SK-N-SH (cell line): Measurements from ENCODE around the gene STYXL1. TPM values are rescaled to one million over a fixed set of nuclear protein-coding genes. Genes with fewer than 3 reads are reported as not detected.

Source experiments
- CTCF ChIA-PET: fragments of 300-600, 350-600 bp; formaldehyde crosslinking; extraction: SDS; loops from one replicate; lab custom pipeline; 2021; lab: Yijun Ruan, JAX
- POLR2A ChIA-PET: fragments of 350-600 bp; sonication (Branson Sonifier 250); formaldehyde crosslinking; extraction: SDS; loops from one replicate; lab custom pipeline; 2020; ENCODE audit warnings: antibody characterized with exemption, inconsistent platforms; lab: Yijun Ruan, JAX
- DNase-seq: peaks from one replicate; pipeline ENCODE4 v3.0.0; 2012
- H2AFZ ChIP-seq: fragments of 200-600 bp; sonication (generic); 2 replicates; pipeline ENCODE4 v1.8.1; 2016; ENCODE audit warnings: antibody characterized with exemption, mild to moderate bottlenecking, low read depth
- H3F3A ChIP-seq: fragments of 200-600 bp; sonication (generic); replicated peaks from 2 replicates; pipeline ENCODE3; 2016; ENCODE audit warnings: antibody characterized with exemption, mild to moderate bottlenecking; ENCODE audit not compliant: insufficient read depth
- H3K27ac ChIP-seq, 2 experiments: fragments of 200-500 bp in 1 of 2; fragments of 200-600 bp in 1 of 2; sonication (Bioruptor generic) in 1 of 2; sonication (generic), shearing (Covaris generic) in 1 of 2; 2 replicates each; pipeline versions ENCODE4 v1.5.1 to v1.6.1; 2014 to 2016; ENCODE audit warnings: low read depth in 2 of 2, inconsistent platforms in 1 of 2, low read length in 1 of 2, mild to moderate bottlenecking in 1 of 2, mixed read lengths in 1 of 2
- H3K27me3 ChIP-seq: fragments of 200-600 bp; sonication (generic), shearing (Covaris generic); 2 replicates; pipeline ENCODE4 v1.6.1; 2016; ENCODE audit warnings: mixed run types; ENCODE audit not compliant: insufficient read depth
- H3K36me3 ChIP-seq, 2 experiments: fragments of 200-500 bp in 1 of 2; fragments of 200-600 bp in 1 of 2; sonication (Bioruptor generic) in 1 of 2; sonication (generic) in 1 of 2; replicated peaks in 1 of 2; 2 replicates each; pipeline versions ENCODE3 to v1.5.1; 2014 to 2016; ENCODE audit warnings: low read length in 1 of 2, mild to moderate bottlenecking in 1 of 2; ENCODE audit not compliant: insufficient read depth in 2 of 2, control insufficient read depth in 1 of 2
- H3K4me1 ChIP-seq, 2 experiments: fragments of 200-500 bp in 1 of 2; fragments of 200-600 bp in 1 of 2; sonication (Bioruptor generic) in 1 of 2; sonication (generic), shearing (Covaris generic) in 1 of 2; 2 replicates each; pipeline versions ENCODE4 v1.5.1 to v1.6.1; 2014 to 2016; ENCODE audit warnings: low read depth in 1 of 2, low read length in 1 of 2, mixed run types in 1 of 2; ENCODE audit not compliant: insufficient read depth in 2 of 2, control insufficient read depth in 1 of 2
- H3K4me2 ChIP-seq: fragments of 200-600 bp; sonication (generic), shearing (Covaris generic); 2 replicates; pipeline ENCODE4 v1.6.1; 2017; ENCODE audit warnings: mixed run types
- H3K4me3 ChIP-seq, 2 experiments: fragments of 200-500 bp in 1 of 2; fragments of 200-600 bp in 1 of 2; sonication (Bioruptor generic) in 1 of 2; sonication (generic), shearing (Covaris generic) in 1 of 2; 2 replicates each; pipeline versions ENCODE4 v1.5.1 to v1.8.1; 2014 to 2016; ENCODE audit warnings: low read depth in 2 of 2, inconsistent platforms in 1 of 2, low read length in 1 of 2, mild to moderate bottlenecking in 1 of 2, mixed read lengths in 1 of 2, moderate library complexity in 1 of 2
- H3K79me2 ChIP-seq: fragments of 200-600 bp; sonication (generic); 2 replicates; pipeline ENCODE4 v1.8.1; 2017; ENCODE audit warnings: mild to moderate bottlenecking; ENCODE audit not compliant: insufficient read depth
- H3K9ac ChIP-seq: fragments of 200-600 bp; sonication (generic); 2 replicates; pipeline ENCODE4 v1.6.1; 2017; ENCODE audit warnings: mixed run types
- H3K9me2 ChIP-seq: fragments of 200-600 bp; sonication (generic); 2 replicates; pipeline ENCODE4 v1.6.1; 2017; ENCODE audit warnings: mixed run types
- H3K9me3 ChIP-seq: fragments of 200-600 bp; sonication (generic); 2 replicates; pipeline ENCODE4 v1.6.1; 2017; ENCODE audit warnings: mixed run types, mild to moderate bottlenecking, moderate library complexity
- H4K20me1 ChIP-seq: fragments of 200-600 bp; sonication (generic); 2 replicates; pipeline ENCODE4 v1.6.1; 2017; ENCODE audit warnings: mild to moderate bottlenecking, mixed run types; ENCODE audit not compliant: insufficient read depth
- CHD2 ChIP-seq: fragments of 150-350 bp; IDR thresholded peaks from 2 replicates; pipeline ENCODE4 v1.6.1; 2018; ENCODE audit warnings: low read length; ENCODE audit not compliant: partially characterized antibody
- CTCF ChIP-seq: fragments of 200-600 bp; sonication (generic); IDR thresholded peaks from 2 replicates; pipeline ENCODE4 v1.6.1; 2017; ENCODE audit warnings: antibody characterized with exemption, mild to moderate bottlenecking, moderate library complexity
- ELF1 ChIP-seq: IDR thresholded peaks from 2 replicates; pipeline ENCODE4 v1.4.0; 2012
- EZH2phosphoT487 ChIP-seq: fragments of 200-600 bp; sonication (generic); IDR thresholded peaks from 2 replicates; pipeline ENCODE4 v1.6.1; 2017; ENCODE audit warnings: low read depth, mixed run types, mild to moderate bottlenecking, antibody characterized with exemption, moderate library complexity, borderline replicate concordance
- FOSL2 ChIP-seq: IDR thresholded peaks from 2 replicates; pipeline ENCODE4 v1.4.0; 2012; ENCODE audit warnings: low read depth, mild to moderate bottlenecking, moderate library complexity, borderline replicate concordance
- FOXJ3 ChIP-seq: sonication (generic); formaldehyde crosslinking; IDR thresholded peaks from 2 replicates; pipeline ENCODE4 v1.5.1; 2020; ENCODE audit warnings: mild to moderate bottlenecking, missing genetic modification reagents
- FOXM1 ChIP-seq: IDR thresholded peaks from 2 replicates; pipeline ENCODE4 v1.4.0; 2012; ENCODE audit warnings: low read depth, mild to moderate bottlenecking
- JUND ChIP-seq: IDR thresholded peaks from 2 replicates; pipeline ENCODE4 v1.4.0; 2012
- MXI1 ChIP-seq: IDR thresholded peaks from 2 replicates; pipeline ENCODE4 v1.6.1; 2012; ENCODE audit warnings: mild to moderate bottlenecking, low read depth, low read length, improper control_type of control experiment
- NFIC ChIP-seq: IDR thresholded peaks from 2 replicates; pipeline ENCODE4 v1.4.0; 2012; ENCODE audit warnings: borderline replicate concordance
- NRF1 ChIP-seq: IDR thresholded peaks from 2 replicates; pipeline ENCODE4 v1.6.1; 2012; ENCODE audit warnings: low read depth, mild to moderate bottlenecking, low read length
- RAD21 ChIP-seq: IDR thresholded peaks from 2 replicates; pipeline ENCODE4 v1.6.1; 2012; ENCODE audit warnings: mild to moderate bottlenecking, low read length
- RFX5 ChIP-seq: IDR thresholded peaks from 2 replicates; pipeline ENCODE4 v1.6.1; 2012; ENCODE audit warnings: mild to moderate bottlenecking, improper control_type of control experiment, low read length
- RXRA ChIP-seq: IDR thresholded peaks from 2 replicates; pipeline ENCODE4 v1.4.0; 2012; ENCODE audit warnings: low read depth, mild to moderate bottlenecking, borderline replicate concordance
- SMC3 ChIP-seq: IDR thresholded peaks from 2 replicates; pipeline ENCODE4 v1.6.1; 2012; ENCODE audit warnings: low read depth, low read length, improper control_type of control experiment
- TAF1 ChIP-seq: IDR thresholded peaks from 2 replicates; pipeline ENCODE4 v1.6.1; 2012; ENCODE audit warnings: low read depth, mild to moderate bottlenecking, low read length, moderate library complexity, borderline replicate concordance
- TCF12 ChIP-seq: IDR thresholded peaks from 2 replicates; pipeline ENCODE4 v1.4.0; 2012
- TEAD4 ChIP-seq: IDR thresholded peaks from 2 replicates; pipeline ENCODE4 v1.4.0; 2012; ENCODE audit warnings: mild to moderate bottlenecking, borderline replicate concordance; ENCODE audit not compliant: insufficient read depth
- YY1 ChIP-seq: IDR thresholded peaks from 2 replicates; pipeline ENCODE4 v1.4.0; 2012; ENCODE audit warnings: low read depth, mild to moderate bottlenecking
- WGBS: methylation state at CpG from one replicate; pipeline ENCODE4 v1.1.6; 2017; ENCODE audit warnings: low lambda C conversion rate; 5-methylcytosine and 5-hydroxymethylcytosine counted together
- polyA plus RNA-seq, 3 experiments: library from polyadenylated mRNA; depleted of rRNA; stranded (reverse); fragments of >200 nt; gene quantifications; 2 replicates each; pipeline ENCODE4 v1.2.3, GENCODE V29; 2012
- TF ChIP-seq, protein P1 (sequence below): IDR thresholded peaks from 2 replicates; pipeline ENCODE4 v1.4.0; 2012; ENCODE audit warnings: low read depth, borderline replicate concordance
- TF ChIP-seq, protein P2 (sequence below): IDR thresholded peaks from 2 replicates; pipeline ENCODE4; 2012
- TF ChIP-seq, protein P3 (sequence below): fragments of 150-350 bp; IDR thresholded peaks from 2 replicates; pipeline ENCODE4 v1.6.1; 2017; ENCODE audit warnings: antibody characterized with exemption, low read length, low read depth, borderline replicate concordance
- TF ChIP-seq, protein P4 (sequence below): fragments of 150-350 bp; IDR thresholded peaks from 2 replicates; pipeline ENCODE4 v1.6.1; 2016; ENCODE audit warnings: mild to moderate bottlenecking, low read depth, low read length

STYXL1 gene
- polyA plus RNA-seq, 1 of the 3 experiments (the other 2 are of a cell fraction), result 86.6 TPM

- peaks cover 8 to 14% of the 10 kb centered on the region in 2 experiments for H3K36me3 ChIP-seq
- peak; percentile 100 for DNase-seq
- H2AFZ ChIP-seq, result peak within 1 kb of the TSS; percentile 73
- no peaks in the 10 kb centered on the region for H3K9me3 ChIP-seq
- no peaks in the 10 kb centered on the region for H3K9me2 ChIP-seq
- CTCF ChIA-PET, result interaction anchor here (0.9 to 9.4 kb wide), 8 partner anchors 16 to 128 kb away, joined by 3 to 56 read pairs (median 4); no protein-coding TSS in a partner anchor
- H4K20me1 ChIP-seq, result no peaks in the 10 kb centered on the region
- peak within 1 kb of the TSS; percentile 100 for H3K4me2 ChIP-seq
- peak within 1 kb of the TSS; percentile 69 to 84 for H3K4me3 ChIP-seq
- 0 out of 2 replicates have a peak, but pooled peaks cover 5% of the 10 kb centered on the region for H3K79me2 ChIP-seq
- no peaks in the 10 kb centered on the region for H3K27me3 ChIP-seq
- POLR2A ChIA-PET, result interaction anchor here (0.6 to 2.4 kb wide), 7 partner anchors 53 to 128 kb away, joined by 3 to 10 read pairs (median 6); partner anchors contain the start of genes MDH2, RHBDD2 and STYXL1
- peak within 1 kb of the TSS; percentile 40 to 84; a peak in 3 of 4 replicates for H3K27ac ChIP-seq
- peaks cover 6 to 20% of the 10 kb centered on the region in 2 experiments; a peak in 2 of 4 replicates for H3K4me1 ChIP-seq
- H3K9ac ChIP-seq, result peak within 1 kb of the TSS; percentile 68
- H3F3A ChIP-seq, result peaks cover 10% of the 10 kb centered on the region
- 8% methylated on average over 13 of the region's 51 CpGs for WGBS
- no peak for TF ChIP-seq CTCF
- no peak for TF ChIP-seq FOXJ3 (CRISPR knock-in tag)
- TF ChIP-seq NRF1, result no peak
- TF ChIP-seq, protein P1, sequence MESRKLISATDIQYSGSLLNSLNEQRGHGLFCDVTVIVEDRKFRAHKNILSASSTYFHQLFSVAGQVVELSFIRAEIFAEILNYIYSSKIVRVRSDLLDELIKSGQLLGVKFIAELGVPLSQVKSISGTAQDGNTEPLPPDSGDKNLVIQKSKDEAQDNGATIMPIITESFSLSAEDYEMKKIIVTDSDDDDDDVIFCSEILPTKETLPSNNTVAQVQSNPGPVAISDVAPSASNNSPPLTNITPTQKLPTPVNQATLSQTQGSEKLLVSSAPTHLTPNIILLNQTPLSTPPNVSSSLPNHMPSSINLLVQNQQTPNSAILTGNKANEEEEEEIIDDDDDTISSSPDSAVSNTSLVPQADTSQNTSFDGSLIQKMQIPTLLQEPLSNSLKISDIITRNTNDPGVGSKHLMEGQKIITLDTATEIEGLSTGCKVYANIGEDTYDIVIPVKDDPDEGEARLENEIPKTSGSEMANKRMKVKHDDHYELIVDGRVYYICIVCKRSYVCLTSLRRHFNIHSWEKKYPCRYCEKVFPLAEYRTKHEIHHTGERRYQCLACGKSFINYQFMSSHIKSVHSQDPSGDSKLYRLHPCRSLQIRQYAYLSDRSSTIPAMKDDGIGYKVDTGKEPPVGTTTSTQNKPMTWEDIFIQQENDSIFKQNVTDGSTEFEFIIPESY, result no peak; the same call in 1 of the 2 replicates
- TF ChIP-seq, protein P2, sequence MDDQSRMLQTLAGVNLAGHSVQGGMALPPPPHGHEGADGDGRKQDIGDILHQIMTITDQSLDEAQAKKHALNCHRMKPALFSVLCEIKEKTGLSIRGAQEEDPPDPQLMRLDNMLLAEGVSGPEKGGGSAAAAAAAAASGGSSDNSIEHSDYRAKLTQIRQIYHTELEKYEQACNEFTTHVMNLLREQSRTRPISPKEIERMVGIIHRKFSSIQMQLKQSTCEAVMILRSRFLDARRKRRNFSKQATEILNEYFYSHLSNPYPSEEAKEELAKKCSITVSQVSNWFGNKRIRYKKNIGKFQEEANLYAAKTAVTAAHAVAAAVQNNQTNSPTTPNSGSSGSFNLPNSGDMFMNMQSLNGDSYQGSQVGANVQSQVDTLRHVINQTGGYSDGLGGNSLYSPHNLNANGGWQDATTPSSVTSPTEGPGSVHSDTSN, result 0 out of 2 replicates have a peak, but pooled peaks have one; percentile 19
- TF ChIP-seq RAD21, result 0 out of 2 replicates have a peak, but pooled peaks have one; percentile 1
- no peak for TF ChIP-seq SMC3
- no peak for TF ChIP-seq RXRA
- peak; percentile 58 for TF ChIP-seq CHD2
- TF ChIP-seq FOXM1, result no peak
- TF ChIP-seq NFIC, result no peak; the same call in 1 of the 2 replicates
- no peak for TF ChIP-seq FOSL2
- TF ChIP-seq RFX5, result peak; percentile 79
- peak; percentile 90 for TF ChIP-seq ELF1
- TF ChIP-seq TEAD4, result no peak
- TF ChIP-seq, protein P3, sequence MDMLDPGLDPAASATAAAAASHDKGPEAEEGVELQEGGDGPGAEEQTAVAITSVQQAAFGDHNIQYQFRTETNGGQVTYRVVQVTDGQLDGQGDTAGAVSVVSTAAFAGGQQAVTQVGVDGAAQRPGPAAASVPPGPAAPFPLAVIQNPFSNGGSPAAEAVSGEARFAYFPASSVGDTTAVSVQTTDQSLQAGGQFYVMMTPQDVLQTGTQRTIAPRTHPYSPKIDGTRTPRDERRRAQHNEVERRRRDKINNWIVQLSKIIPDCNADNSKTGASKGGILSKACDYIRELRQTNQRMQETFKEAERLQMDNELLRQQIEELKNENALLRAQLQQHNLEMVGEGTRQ, result no peak
- TF ChIP-seq, protein P4, sequence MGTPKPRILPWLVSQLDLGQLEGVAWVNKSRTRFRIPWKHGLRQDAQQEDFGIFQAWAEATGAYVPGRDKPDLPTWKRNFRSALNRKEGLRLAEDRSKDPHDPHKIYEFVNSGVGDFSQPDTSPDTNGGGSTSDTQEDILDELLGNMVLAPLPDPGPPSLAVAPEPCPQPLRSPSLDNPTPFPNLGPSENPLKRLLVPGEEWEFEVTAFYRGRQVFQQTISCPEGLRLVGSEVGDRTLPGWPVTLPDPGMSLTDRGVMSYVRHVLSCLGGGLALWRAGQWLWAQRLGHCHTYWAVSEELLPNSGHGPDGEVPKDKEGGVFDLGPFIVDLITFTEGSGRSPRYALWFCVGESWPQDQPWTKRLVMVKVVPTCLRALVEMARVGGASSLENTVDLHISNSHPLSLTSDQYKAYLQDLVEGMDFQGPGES, result no peak
- TF ChIP-seq MXI1, result peak; percentile 88
- no peak for TF ChIP-seq JUND
- TF ChIP-seq EZH2phosphoT487, result no peak
- TF ChIP-seq TCF12, result no peak
- peak; percentile 64 for TF ChIP-seq YY1
- peak; percentile 73 for TF ChIP-seq TAF1
These were observed 53.3 kb downstream of the STYXL1 start, which contains the start of gene TMEM120A for GRCh38 chr7:75994388-75995051. Gene TMEM120A, minus strand, starts transcription at chr7:75994595. Its CDS starts 25 bp downstream, at chr7:75994570.
